ENCODE results near the gene PLAAT5. TPM values are rescaled to one million over a fixed set of nuclear protein-coding genes. Genes with fewer than 3 reads are reported as not detected.
A peak's percentile ranks its signal among the peaks of the same experiment; 100 is the strongest.

Gene PLAAT5
- total RNA-seq (not detected), polyA plus RNA-seq (not detected)

GRCh38 chr11:63490551-63491239 lies at the start of gene PLAAT5:
Gene PLAAT5 (minus strand): TSS chr11:63491167. CDS start chr11:63491034, 133 bp downstream.
- DNase-seq: peak in 3 of 5 donors; percentile 9 to 16 (median 16)
- H3K27ac Mint-ChIP-seq: peak within 1 kb of the TSS; percentile 32 to 89 (median 58)
- Histone ChIP-seq H3K4me3 (ENCODE audit: low read length in 2 of 2) (peak within 1 kb of the TSS in 1 of 2 donors; percentile 18), H3K27ac (ENCODE audit: low read depth, low read length) (no peak within 1 kb of the TSS), H3K36me3 (ENCODE audit: insufficient read depth, low read length) (no peaks in the 10 kb centered on the region), H3K27me3 (ENCODE audit: insufficient read depth, low read length) (no peaks in the 10 kb centered on the region), H3K4me1 (ENCODE audit: insufficient read depth, low read length) (peaks cover 13% of the 10 kb centered on the region), H3K9me3 (ENCODE audit: control insufficient read depth in 1 of 2, low read length in 2 of 2) (no peaks in the 10 kb centered on the region)
- CTCF ChIA-PET (ENCODE audit: partially characterized antibody): interaction anchor here (0.6 to 6.5 kb wide), 4 partner anchors 11 to 145 kb away, joined by 3 to 48 read pairs (median 8); partner anchors contain the start of gene PLAAT4
- H3K9me3 Mint-ChIP-seq: peaks cover 0 to 5% (median 3%) of the 10 kb centered on the region in 8 donors
- peaks cover 13 to 26% (median 17%) of the 10 kb centered on the region in 4 donors for H3K4me1 Mint-ChIP-seq
- intact Hi-C loops (cut with micrococcal nuclease): loop anchor here (2.0 kb wide), 1 partner anchor 40 kb away; no protein-coding TSS in a partner anchor
- H3K36me3 Mint-ChIP-seq: no peaks in the 10 kb centered on the region
- peak within 1 kb of the TSS; percentile 80 to 93 (median 86) for H3K4me3 Mint-ChIP-seq
- H3K27me3 Mint-ChIP-seq: peaks cover 5 to 10% of the 10 kb centered on the region in 2 donors
- POLR2A ChIA-PET (ENCODE audit: partially characterized antibody): interaction anchor here (1.0 to 2.3 kb wide), 7 partner anchors 10 to 123 kb away, joined by 3 to 20 read pairs (median 5); partner anchors contain the start of genes PLAAT3 and PLAAT4

- Mint-ChIP-seq H3K27me3 (no peaks in the 10 kb centered on the region), H3K4me3 (peak overlapping the region; percentile 95 to 99 (median 96)), H3K27ac (peak overlapping the region; percentile 96 to 99 (median 98)), H3K4me1 (peaks cover 63 to 96% (median 81%) of the 10 kb centered on the region in 4 donors), H3K36me3 (peaks cover 12 to 45% of the 10 kb centered on the region in 2 donors), H3K9me3 (peaks cover 0 to 1% (median 0%) of the 10 kb centered on the region in 8 donors)
- no peaks in the 10 kb centered on the region for H3K9me3 ChIP-seq (ENCODE audit: control insufficient read depth in 1 of 2, low read length in 2 of 2)
- peak overlapping the region; percentile 83 to 89 for H3K4me3 ChIP-seq (ENCODE audit: low read length in 2 of 2)
- H3K27me3 ChIP-seq (ENCODE audit: insufficient read depth, low read length): no peaks in the 10 kb centered on the region
- intact Hi-C loops (cut with micrococcal nuclease): loop anchor here (2.0 to 5.0 kb wide), 5 partner anchors 15 to 100 kb away; partner anchors contain the start of gene PLAAT3
- peak overlapping the region; percentile 77 for H3K27ac ChIP-seq (ENCODE audit: low read depth, low read length)
- POLR2A ChIA-PET (ENCODE audit: partially characterized antibody): interaction anchor here (0.9 to 8.4 kb wide), 23 partner anchors 8 to 1207 kb away, joined by 3 to 132 read pairs (median 8); partner anchors contain the start of genes PLAAT2, PLAAT3, PLAAT5 and RASGRP2
- CTCF ChIA-PET (ENCODE audit: partially characterized antibody): interaction anchor here (1.0 to 3.6 kb wide), 19 partner anchors 8 to 101 kb away, joined by 3 to 23 read pairs (median 5); partner anchors contain the start of gene PLAAT5
- DNase-seq: peak in 3 of 5 donors; percentile 16 to 22 (median 19)
- H3K36me3 ChIP-seq (ENCODE audit: insufficient read depth, low read length): peaks cover 4% of the 10 kb centered on the region
- H3K4me1 ChIP-seq (ENCODE audit: insufficient read depth, low read length): peaks cover 92% of the 10 kb centered on the region
These were observed 46.5 kb upstream of the PLAAT5 start for GRCh38 chr11:63537293-63538101.

GRCh38 chr11:63536669-63537292 lies 45.8 kb upstream of the PLAAT5 start, which contains the start of gene PLAAT4:
Gene PLAAT4 (plus strand): TSS chr11:63536808. CDS start chr11:63536869, 61 bp downstream.
- peak; percentile 54 to 69 (median 59) for DNase-seq
- Mint-ChIP-seq H3K36me3 (peaks cover 10 to 40% of the 10 kb centered on the region in 2 donors), H3K4me3 (peak within 1 kb of the TSS; percentile 95 to 99 (median 96)), H3K27me3 (no peaks in the 10 kb centered on the region), H3K9me3 (peaks cover 0 to 1% (median 0%) of the 10 kb centered on the region in 8 donors), H3K27ac (peak within 1 kb of the TSS; percentile 96 to 99 (median 98)), H3K4me1 (peaks cover 63 to 97% (median 82%) of the 10 kb centered on the region in 4 donors)
- H3K9me3 ChIP-seq (ENCODE audit: control insufficient read depth in 1 of 2, low read length in 2 of 2): no peaks in the 10 kb centered on the region
- H3K4me1 ChIP-seq (ENCODE audit: insufficient read depth, low read length): peaks cover 93% of the 10 kb centered on the region
- CTCF ChIA-PET (ENCODE audit: partially characterized antibody): interaction anchor here (1.0 to 3.6 kb wide), 17 partner anchors 9 to 101 kb away, joined by 3 to 23 read pairs (median 5); partner anchors contain the start of gene PLAAT5
- intact Hi-C loops (cut with micrococcal nuclease): loop anchor here (2.0 to 5.0 kb wide), 5 partner anchors 16 to 101 kb away; partner anchors contain the start of gene PLAAT3
- H3K36me3 ChIP-seq (ENCODE audit: insufficient read depth, low read length): peaks cover 4% of the 10 kb centered on the region
- POLR2A ChIA-PET (ENCODE audit: partially characterized antibody): interaction anchor here (0.9 to 8.4 kb wide), 25 partner anchors 9 to 1207 kb away, joined by 3 to 132 read pairs (median 7); partner anchors contain the start of genes PLAAT2, PLAAT3, PLAAT5 and RASGRP2
- peak within 1 kb of the TSS; percentile 77 for H3K27ac ChIP-seq (ENCODE audit: low read depth, low read length)
- no peaks in the 10 kb centered on the region for H3K27me3 ChIP-seq (ENCODE audit: insufficient read depth, low read length)
- peak within 1 kb of the TSS; percentile 83 to 89 for H3K4me3 ChIP-seq (ENCODE audit: low read length in 2 of 2)

GRCh38 chr11:63535734-63536133 lies 44.8 kb upstream of the PLAAT5 start:
- H3K27ac Mint-ChIP-seq: peak overlapping the region; percentile 96 to 99 (median 98)
- DNase-seq: peak in 2 of 5 donors; percentile 28 to 70
- Histone ChIP-seq H3K27me3 (ENCODE audit: insufficient read depth, low read length) (no peaks in the 10 kb centered on the region), H3K4me1 (ENCODE audit: insufficient read depth, low read length) (peaks cover 91% of the 10 kb centered on the region), H3K4me3 (ENCODE audit: low read length in 2 of 2) (peak overlapping the region; percentile 47 to 83), H3K36me3 (ENCODE audit: insufficient read depth, low read length) (peaks cover 4% of the 10 kb centered on the region), H3K27ac (ENCODE audit: low read depth, low read length) (peak overlapping the region; percentile 77), H3K9me3 (ENCODE audit: control insufficient read depth in 1 of 2, low read length in 2 of 2) (no peaks in the 10 kb centered on the region)
- ChIA-PET CTCF (ENCODE audit: partially characterized antibody) (interaction anchor here (1.9 to 3.6 kb wide), 5 partner anchors 16 to 100 kb away, joined by 8 to 23 read pairs (median 13); partner anchors contain the start of gene PLAAT5), POLR2A (ENCODE audit: partially characterized antibody) (interaction anchor here (1.0 to 8.4 kb wide), 14 partner anchors 10 to 137 kb away, joined by 3 to 132 read pairs (median 10); partner anchors contain the start of genes PLAAT2, PLAAT3 and PLAAT5)
- peaks cover 0 to 1% (median 0%) of the 10 kb centered on the region in 8 donors for H3K9me3 Mint-ChIP-seq
- peak overlapping the region; percentile 95 to 99 (median 96) for H3K4me3 Mint-ChIP-seq
- H3K27me3 Mint-ChIP-seq: no peaks in the 10 kb centered on the region
- peaks cover 10 to 36% of the 10 kb centered on the region in 2 donors for H3K36me3 Mint-ChIP-seq
- intact Hi-C loops (cut with micrococcal nuclease): loop anchor here (2.0 to 5.0 kb wide), 5 partner anchors 17 to 102 kb away; partner anchors contain the start of gene PLAAT3
- peaks cover 67 to 99% (median 83%) of the 10 kb centered on the region in 4 donors for H3K4me1 Mint-ChIP-seq

- no peaks in the 10 kb centered on the region for H3K27me3 ChIP-seq (ENCODE audit: insufficient read depth, low read length)
- H3K27me3 Mint-ChIP-seq: no peaks in the 10 kb centered on the region
- H3K4me3 ChIP-seq (ENCODE audit: low read length in 2 of 2): peak overlapping the region in 1 of 2 donors; percentile 83
- H3K27ac Mint-ChIP-seq: peak overlapping the region; percentile 96 to 99 (median 98)
- peaks cover under 1% of the 10 kb centered on the region for H3K36me3 ChIP-seq (ENCODE audit: insufficient read depth, low read length)
- peak overlapping the region; percentile 77 for H3K27ac ChIP-seq (ENCODE audit: low read depth, low read length)
- peak in 4 of 5 donors; percentile 32 to 66 (median 42) for DNase-seq
- CTCF ChIA-PET (ENCODE audit: partially characterized antibody): interaction anchor here (3.5 kb wide), 1 partner anchor 56 kb away, joined by 13 read pairs; no protein-coding TSS in a partner anchor
- POLR2A ChIA-PET (ENCODE audit: partially characterized antibody): interaction anchor here (1.2 to 8.4 kb wide), 5 partner anchors 10 to 33 kb away, joined by 3 to 132 read pairs (median 8); no protein-coding TSS in a partner anchor
- H3K4me1 ChIP-seq (ENCODE audit: insufficient read depth, low read length): peaks cover 86% of the 10 kb centered on the region
- H3K4me1 Mint-ChIP-seq: peaks cover 63 to 95% (median 81%) of the 10 kb centered on the region in 4 donors
- intact Hi-C loops (cut with micrococcal nuclease): loop anchor here (5.0 kb wide), 3 partner anchors 58 to 102 kb away; partner anchors contain the start of gene PLAAT3
- no peaks in the 10 kb centered on the region for H3K9me3 ChIP-seq (ENCODE audit: control insufficient read depth in 1 of 2, low read length in 2 of 2)
- H3K4me3 Mint-ChIP-seq: peak overlapping the region; percentile 73 to 99 (median 96)
- H3K36me3 Mint-ChIP-seq: peaks cover 6 to 29% of the 10 kb centered on the region in 2 donors
- H3K9me3 Mint-ChIP-seq: peaks cover 0 to 1% (median 0%) of the 10 kb centered on the region in 8 donors
These were observed 44.0 kb upstream of the PLAAT5 start for GRCh38 chr11:63534895-63535461.
